ENCODE data around the gene FLRT2. TPM values are rescaled to one million over a fixed set of nuclear protein-coding genes. Genes with fewer than 3 reads are reported as not detected.

The FLRT2 gene
- total and polyA plus RNA-seq, 11 donors, result 0.61 to 41.9 (median 3.1) TPM

- WGBS, 4 donors, result 58 to 79% (median 75%) methylated on average over 6 of the region's 6 CpGs
- intact Hi-C loops (cut with DNase I), result no loop called here
- Histone ChIP-seq H3K4me3 (no peak overlapping the region), H3K27ac (no peak overlapping the region), H3K36me3 (no peaks in the 10 kb centered on the region), H3K4me1 (no peaks in the 10 kb centered on the region), H3K27me3 (no peaks in the 10 kb centered on the region), H3K9me3 (no peaks in the 10 kb centered on the region)
- ATAC-seq (no peak), DNase-seq (no peak)
- TF ChIP-seq POLR2A (IDR thresholded peaks at IDR 0.05) (no peak), CTCF (IDR thresholded peaks at IDR 0.05) (no peak)
Measured at GRCh38 chr14:85508863-85509262, 21.1 kb upstream of the FLRT2 start.

GRCh38 chr14:85512451-85512850, 17.5 kb upstream of the FLRT2 start:
- 75 to 86% (median 81%) methylated on average over 2 of the region's 2 CpGs for WGBS, 4 donors
- Histone ChIP-seq H3K27ac (no peak overlapping the region), H3K36me3 (no peaks in the 10 kb centered on the region), H3K27me3 (no peaks in the 10 kb centered on the region), H3K9me3 (no peaks in the 10 kb centered on the region), H3K4me3 (no peak overlapping the region), H3K4me1 (peaks cover 0 to 8% (median 0%) of the 10 kb centered on the region in 12 donors)
- ATAC-seq, result no peak
- intact Hi-C loops (cut with DNase I), result loop anchor here in 1 of 10 donors (2.0 kb wide), 1 partner anchor 34 kb away; no protein-coding TSS in a partner anchor
- no peak for TF ChIP-seq CTCF (IDR thresholded peaks at IDR 0.05)
- no peak for TF ChIP-seq POLR2A (IDR thresholded peaks at IDR 0.05)
- DNase-seq, result no peak

- H3K36me3 ChIP-seq, result no peaks in the 10 kb centered on the region
- no peak overlapping the region for H3K4me3 ChIP-seq
- H3K27ac ChIP-seq, result no peak overlapping the region
- no peaks in the 10 kb centered on the region for H3K27me3 ChIP-seq
- no peak for ATAC-seq
- H3K9me3 ChIP-seq, result no peaks in the 10 kb centered on the region
- intact Hi-C loops (cut with DNase I), result no loop called here
- TF ChIP-seq CTCF (IDR thresholded peaks at IDR 0.05) (no peak), POLR2A (IDR thresholded peaks at IDR 0.05) (no peak)
- H3K4me1 ChIP-seq, result peaks cover 0 to 8% (median 0%) of the 10 kb centered on the region in 12 donors
- 91 to 94% (median 92%) methylated on average over 2 of the region's 2 CpGs for whole genome bisulfite sequencing, 4 donors
- DNase-seq, result no peak
Measured at GRCh38 chr14:85514487-85514886, 15.5 kb upstream of the FLRT2 start.

- Histone ChIP-seq H3K27me3 (no peaks in the 10 kb centered on the region), H3K27ac (peak overlapping the region in 1 of 12 donors; percentile 19), H3K9me3 (no peaks in the 10 kb centered on the region), H3K4me1 (peaks cover 0 to 8% (median 0%) of the 10 kb centered on the region in 12 donors), H3K4me3 (no peak overlapping the region), H3K36me3 (no peaks in the 10 kb centered on the region)
- WGBS, 4 donors, result 49 to 57% (median 51%) methylated on average over 5 of the region's 5 CpGs
- ATAC-seq (peak in 1 of 4 donors; percentile 82), DNase-seq (no peak)
- TF ChIP-seq CTCF (IDR thresholded peaks at IDR 0.05) (no peak), POLR2A (IDR thresholded peaks at IDR 0.05) (no peak)
- intact Hi-C loops (cut with DNase I), result no loop called here
Measured at GRCh38 chr14:85516239-85517113, 13.5 kb upstream of the FLRT2 start.
